ENCODE measurements around the gene GNAL.
"Not testable (repeated sequence)": the region's sequence is repeated elsewhere in the genome, so short reads cannot be mapped to it uniquely, and the experiment has no call there.

The GNAL gene

GRCh38 chr18:11849279-11849678 lies 160.2 kb downstream of the GNAL start:
- no peak for DNase-seq (ENCODE audit: low read depth in 2 of 2)

GRCh38 chr18:11849841-11850634 lies 161.0 kb downstream of the GNAL start:
- peak; percentile 74 for DNase-seq (ENCODE audit: low read depth in 2 of 2)

GRCh38 chr18:11850821-11851145 lies 161.7 kb downstream of the GNAL start:
- peak in 1 of 2 experiments; percentile 29 for DNase-seq (ENCODE audit: low read depth in 2 of 2)

DNA sequence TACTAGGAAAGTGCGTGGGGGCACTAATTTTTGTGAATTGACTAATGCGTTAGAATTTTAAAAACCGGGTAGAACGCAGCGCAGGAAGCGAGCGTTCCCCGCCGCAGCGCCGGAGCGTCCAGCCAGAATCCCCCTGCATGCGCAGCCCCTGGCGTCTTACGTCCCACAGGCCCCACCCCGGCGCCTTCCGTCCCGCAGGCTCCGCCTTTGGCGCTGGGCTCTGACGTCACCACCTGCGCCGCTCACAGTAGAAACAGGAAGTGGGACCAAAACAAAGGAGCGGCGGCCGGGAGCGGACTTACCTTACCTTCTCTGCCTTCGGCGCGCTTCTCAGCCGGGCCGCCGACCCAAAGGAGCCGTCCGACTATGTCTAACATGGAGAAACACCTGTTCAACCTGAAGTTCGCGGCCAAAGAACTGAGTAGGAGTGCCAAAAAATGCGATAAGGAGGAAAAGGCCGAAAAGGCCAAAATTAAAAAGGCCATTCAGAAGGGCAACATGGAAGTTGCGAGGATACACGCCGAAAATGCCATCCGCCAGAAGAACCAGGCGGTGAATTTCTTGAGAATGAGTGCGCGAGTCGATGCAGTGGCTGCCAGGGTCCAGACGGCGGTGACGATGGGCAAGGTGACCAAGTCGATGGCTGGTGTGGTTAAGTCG lies 162.2 kb downstream of the GNAL start, which contains the start of gene CHMP1B:
TSS of gene CHMP1B (plus strand) at position 268 of the 660 bp plus-strand sequence. CDS start at position 367, 99 bp downstream.
- peak; percentile 90 to 91 for DNase-seq (ENCODE audit: low read depth in 2 of 2)

DNA sequence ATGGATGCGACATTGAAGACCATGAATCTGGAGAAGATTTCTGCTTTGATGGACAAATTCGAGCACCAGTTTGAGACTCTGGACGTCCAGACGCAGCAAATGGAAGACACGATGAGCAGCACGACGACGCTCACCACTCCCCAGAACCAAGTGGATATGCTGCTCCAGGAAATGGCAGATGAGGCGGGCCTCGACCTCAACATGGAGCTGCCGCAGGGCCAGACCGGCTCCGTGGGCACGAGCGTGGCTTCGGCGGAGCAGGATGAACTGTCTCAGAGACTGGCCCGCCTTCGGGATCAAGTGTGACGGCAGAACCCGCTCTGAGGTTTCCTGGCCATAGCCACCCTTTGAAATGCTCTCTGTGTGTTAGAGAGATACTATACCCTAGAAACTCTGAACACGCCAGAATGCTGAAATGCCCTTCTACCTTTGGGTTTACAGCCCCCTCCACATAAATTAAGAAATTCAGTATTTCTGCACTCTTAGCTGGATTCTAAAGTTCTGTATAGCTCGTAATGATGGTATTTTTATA lies 162.8 kb downstream of the GNAL start:
- DNase-seq (ENCODE audit: low read depth in 2 of 2), result no peak

DNA sequence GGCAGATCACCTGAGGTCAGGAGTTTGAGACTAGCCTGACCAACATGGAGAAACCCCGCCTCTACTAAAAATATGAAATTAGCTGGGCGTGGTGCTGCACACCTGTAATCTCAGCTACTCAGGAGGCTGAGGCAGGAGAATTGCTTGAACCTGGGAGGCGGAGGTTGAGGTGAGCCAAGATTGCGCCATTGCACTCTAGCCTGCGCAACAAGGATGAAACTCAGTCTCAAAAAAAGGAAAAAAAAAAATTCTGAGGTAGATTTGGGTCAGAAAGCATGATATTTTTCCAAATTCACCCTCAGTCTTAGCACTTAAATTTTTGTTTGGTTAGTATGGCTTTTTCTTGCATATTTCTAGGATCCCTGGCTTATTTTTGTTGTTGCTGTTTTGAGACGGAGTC lies 165.5 kb downstream of the GNAL start:
- not testable (repeated sequence) for DNase-seq (ENCODE audit: low read depth in 2 of 2)

- peak; percentile 85 to 89 for DNase-seq (ENCODE audit: low read depth in 2 of 2)
Observed at GRCh38 chr18:11857177-11857887, 168.3 kb downstream of the GNAL start.

GRCh38 chr18:11859282-11859830 lies 170.3 kb downstream of the GNAL start:
- DNase-seq (ENCODE audit: low read depth in 2 of 2), result no peak

GRCh38 chr18:11859903-11860407 lies 170.9 kb downstream of the GNAL start:
- DNase-seq (ENCODE audit: low read depth in 2 of 2), result no peak

DNA sequence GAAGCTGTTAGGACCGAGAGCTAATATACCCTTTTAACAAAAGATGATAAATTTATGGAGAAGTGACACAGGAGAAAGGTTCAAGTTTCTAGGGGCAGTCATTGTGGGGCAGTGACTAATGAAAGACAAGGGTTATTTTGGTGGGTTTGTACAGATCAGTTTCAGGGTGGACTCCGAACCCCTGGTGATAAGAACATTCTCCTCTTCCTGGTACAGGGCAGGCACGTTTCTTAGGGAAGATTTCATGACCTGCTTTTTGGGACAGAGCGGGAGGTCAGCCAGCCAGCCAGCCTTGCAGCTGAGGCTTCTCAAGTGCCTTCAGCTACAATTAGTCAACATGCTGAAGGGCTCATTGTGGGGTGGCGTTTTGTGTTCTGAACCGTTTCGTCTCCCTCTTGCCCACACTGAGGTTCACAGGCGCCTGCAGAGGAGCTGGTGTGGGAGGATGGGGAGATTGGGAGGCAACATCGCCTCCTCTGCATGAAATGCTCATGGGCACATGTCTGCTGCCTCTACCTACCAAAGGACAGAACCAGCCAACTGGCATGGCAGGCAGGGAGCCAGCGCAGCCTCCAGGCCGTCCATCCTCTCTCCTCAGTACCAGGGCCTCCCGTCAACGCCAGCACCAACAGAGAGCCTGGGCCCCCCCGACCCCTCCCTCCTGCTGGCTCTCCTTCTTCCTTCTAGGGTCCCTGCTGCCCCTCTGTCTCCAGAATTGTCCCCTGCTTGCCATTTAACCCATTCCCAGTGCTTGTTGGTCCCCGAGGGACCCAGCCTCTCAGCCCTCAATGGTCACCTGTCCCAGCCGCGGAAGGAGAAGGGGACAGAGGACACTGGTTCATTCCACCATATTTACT lies 171.8 kb downstream of the GNAL start:
- DNase-seq (ENCODE audit: low read depth in 2 of 2), result no peak

DNA sequence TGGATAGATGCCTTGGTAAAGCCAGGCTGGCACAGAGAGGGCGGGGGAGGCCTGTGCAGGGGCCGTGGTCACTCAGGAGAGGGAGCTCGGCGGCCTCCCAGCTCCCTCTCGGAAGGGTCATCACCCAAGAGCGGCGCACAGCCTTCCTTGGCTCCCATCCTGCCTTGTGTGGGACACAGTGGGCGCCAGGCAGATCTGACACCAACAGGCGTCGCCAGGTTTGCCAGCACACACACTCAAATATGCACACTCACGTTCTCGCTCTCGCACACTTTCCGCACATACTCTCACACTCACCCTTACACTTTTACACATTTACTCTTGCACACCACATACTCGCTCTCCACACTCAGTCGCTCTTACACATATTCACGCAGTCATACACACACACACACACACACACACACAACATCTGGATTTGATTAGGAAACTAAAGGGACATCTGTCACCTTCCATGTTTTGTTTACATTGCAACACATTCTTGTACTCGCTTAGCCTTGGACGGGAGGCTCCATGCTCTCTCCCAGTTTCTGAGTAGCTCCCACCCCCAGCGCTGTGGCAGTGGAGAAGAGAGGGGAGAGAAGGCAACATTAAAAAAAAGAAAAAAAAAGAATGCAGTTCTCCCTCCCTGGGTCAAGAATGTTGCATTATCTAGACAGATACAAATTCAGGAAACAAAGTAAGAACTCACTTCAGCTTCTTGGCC lies 172.7 kb downstream of the GNAL start:
- peak; percentile 40 to 49 for DNase-seq (ENCODE audit: low read depth in 2 of 2)

DNA sequence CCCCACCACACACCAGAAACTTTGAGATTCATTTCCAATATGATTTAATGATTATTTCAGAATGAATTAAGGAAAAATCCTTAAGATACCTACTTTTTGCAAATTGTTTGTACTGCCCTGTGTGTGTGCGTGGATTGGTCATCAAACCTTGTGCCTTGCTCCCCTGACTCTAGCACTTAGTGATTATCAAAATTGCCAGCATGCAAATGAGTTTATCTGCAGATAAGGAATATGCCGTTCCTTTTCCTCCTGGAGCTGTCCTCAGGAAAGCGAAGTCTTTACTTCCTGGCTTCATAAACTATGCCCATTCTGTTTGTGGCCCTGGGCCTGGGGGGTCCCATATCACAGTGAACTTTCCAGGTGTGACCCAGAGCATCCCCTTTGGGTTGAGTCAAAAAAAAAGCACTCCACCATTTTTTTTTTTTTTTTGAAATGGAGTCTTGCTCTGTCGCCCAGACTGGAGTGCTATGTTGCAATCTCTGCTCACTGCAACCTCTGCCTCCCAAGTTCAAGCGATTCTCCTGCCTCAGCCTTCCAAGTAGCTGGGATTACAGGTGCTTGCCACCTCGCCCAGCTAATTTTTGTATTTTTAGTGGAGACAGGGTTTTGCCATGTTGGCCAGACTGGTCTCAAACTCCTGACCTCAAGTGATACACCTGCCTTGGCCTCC lies 173.5 kb downstream of the GNAL start:
- DNase-seq (ENCODE audit: low read depth in 2 of 2), result no peak

DNA sequence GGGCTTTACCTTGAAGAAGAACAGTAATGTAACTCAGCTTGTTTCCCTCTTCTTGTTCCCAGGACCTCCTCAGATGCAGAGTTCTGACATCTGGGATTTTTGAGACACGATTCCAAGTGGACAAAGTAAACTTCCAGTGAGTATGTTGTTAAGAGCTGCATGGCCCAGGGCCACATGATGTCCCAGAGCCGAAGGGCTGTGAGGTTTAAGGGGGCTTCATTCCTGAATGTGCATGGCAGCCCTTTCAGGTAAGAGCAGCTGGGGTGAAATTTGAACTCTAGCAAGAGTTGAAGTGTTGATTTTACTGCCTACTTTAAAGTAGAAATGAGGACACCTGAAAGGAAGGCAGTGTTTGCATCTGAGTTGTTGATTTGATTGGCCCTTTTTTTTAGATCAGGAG lies 175.4 kb downstream of the GNAL start:
- DNase-seq (ENCODE audit: low read depth in 2 of 2), result no peak

DNA sequence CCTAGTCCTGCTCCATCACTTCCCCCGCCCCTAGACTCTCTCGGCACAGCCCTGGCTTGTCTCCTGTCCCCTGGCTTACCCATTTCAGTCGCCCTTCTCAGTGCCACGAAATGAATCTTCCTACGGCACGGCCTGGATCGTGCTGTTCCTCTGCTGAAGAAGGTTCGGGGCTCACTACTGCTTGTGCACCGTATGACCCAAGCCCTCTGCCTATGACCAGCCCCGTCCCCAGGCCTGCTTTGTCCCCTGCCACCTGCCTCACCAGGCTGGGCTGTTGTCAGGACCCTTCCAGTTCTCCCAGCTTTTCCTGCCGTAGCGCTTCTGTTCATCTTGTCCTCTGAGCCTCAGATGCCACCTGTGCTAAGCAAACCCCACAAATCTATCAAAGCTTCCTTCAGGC lies 176.0 kb downstream of the GNAL start:
- no peak for DNase-seq (ENCODE audit: low read depth in 2 of 2)

DNA sequence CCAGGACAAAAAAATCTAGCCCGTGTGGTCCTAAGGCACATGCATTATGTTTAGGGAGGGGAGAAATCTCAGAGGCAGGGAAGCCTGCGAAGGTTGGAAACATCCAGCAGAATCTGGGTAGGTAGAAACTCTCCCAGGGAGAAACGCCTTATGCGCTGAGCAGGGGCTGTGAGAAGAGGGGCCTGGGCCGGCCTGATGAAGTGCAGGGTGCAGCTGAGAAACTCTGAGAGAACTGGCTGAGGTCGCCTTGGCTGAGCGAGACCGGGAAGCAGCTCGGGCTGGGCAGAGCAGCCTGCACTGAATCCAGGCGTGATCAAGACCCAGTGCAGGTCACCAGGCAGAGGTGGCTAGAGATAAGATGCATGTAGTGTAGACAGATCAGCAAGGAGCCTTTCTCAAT lies 177.3 kb downstream of the GNAL start:
- no peak for DNase-seq (ENCODE audit: low read depth in 2 of 2)

- DNase-seq (ENCODE audit: low read depth in 2 of 2), result no peak
Observed at GRCh38 chr18:11866764-11867163, 177.7 kb downstream of the GNAL start.

DNA sequence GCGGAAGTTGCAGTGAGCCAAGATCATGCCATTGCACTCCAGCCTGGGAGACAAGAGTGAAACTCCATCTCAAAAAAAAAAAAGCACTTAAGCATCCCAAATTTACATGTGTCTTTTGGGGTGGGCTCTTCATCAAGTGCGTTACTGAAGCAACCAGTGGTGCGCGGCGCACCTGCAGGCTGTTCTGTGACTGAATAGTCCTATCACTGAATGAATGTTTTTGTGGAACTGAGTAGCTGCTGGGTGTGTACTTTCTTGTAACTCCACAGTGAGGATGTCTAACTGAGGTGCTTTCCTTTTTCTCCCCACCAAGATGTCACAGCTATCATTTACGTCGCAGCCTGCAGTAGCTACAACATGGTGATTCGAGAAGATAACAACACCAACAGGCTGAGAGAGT lies 179.2 kb downstream of the GNAL start:
- no peak for DNase-seq (ENCODE audit: low read depth in 2 of 2)

GRCh38 chr18:11871501-11871900 lies 182.4 kb downstream of the GNAL start:
- DNase-seq (ENCODE audit: low read depth in 2 of 2), result no peak

DNA sequence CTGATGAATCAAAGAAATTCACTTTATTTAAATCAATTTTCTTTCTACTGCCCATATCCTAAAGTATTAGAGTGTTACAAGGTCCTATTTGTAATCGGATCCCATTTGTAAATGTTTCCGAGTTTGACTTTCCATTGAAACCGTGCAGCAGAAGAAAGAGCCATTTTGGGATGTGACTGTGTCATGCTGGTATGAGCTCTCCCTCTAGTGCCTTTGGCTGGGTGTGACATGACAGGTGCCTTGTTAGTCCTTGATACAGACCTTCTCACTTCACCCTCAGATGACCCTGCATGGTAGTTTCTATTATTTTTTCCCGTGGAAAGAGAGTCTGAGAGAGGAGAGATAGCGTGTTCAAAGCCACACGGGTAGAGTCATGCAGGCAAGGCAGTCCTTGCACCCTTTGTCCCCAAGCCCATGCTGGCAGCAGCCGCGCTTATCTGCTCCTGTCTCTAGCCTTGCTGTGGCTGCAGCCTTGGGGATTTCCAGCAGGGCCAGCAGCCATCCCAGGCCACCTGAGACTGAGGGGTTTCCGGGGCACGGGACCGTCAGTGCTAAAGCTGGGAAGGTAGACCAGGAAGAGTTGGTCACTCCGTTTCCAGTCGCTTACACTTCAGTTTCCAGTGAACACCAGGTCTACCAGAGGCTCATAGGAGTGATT lies 183.5 kb downstream of the GNAL start:
- no peak for DNase-seq (ENCODE audit: low read depth in 2 of 2)

Data from fibroblast of skin of left quadriceps (primary cell).